HEK293T (cell line): ENCODE measurements around the gene HNRNPF.

Experiments
- ARNT ChIP-seq: fragments of 450-650 bp; IDR thresholded peaks from 2 replicates; pipeline ENCODE4 v1.6.1; 2017; ENCODE audit warnings: mild to moderate bottlenecking
- FOXK2 ChIP-seq: fragments of 450-650 bp; IDR thresholded peaks from 2 replicates; pipeline ENCODE4 v1.6.1; 2016; ENCODE audit warnings: mild to moderate bottlenecking
- FOXM1 ChIP-seq: fragments of 450-650 bp; IDR thresholded peaks from 2 replicates; pipeline ENCODE4 v1.6.1; 2017; ENCODE audit warnings: mild to moderate bottlenecking, borderline replicate concordance
- NFRKB ChIP-seq: fragments of 450-650 bp; IDR thresholded peaks from 2 replicates; pipeline ENCODE4 v1.6.1; 2016; ENCODE audit warnings: mild to moderate bottlenecking, moderate library complexity
- TARDBP ChIP-seq: fragments of 450-650 bp; IDR thresholded peaks from 2 replicates; pipeline ENCODE4 v1.6.1; 2016
- ZNF384 ChIP-seq: fragments of 450-650 bp; IDR thresholded peaks from 2 replicates; pipeline ENCODE4 v1.6.1; 2016
- TF ChIP-seq, protein P1 (sequence below): fragments of 450-650 bp; IDR thresholded peaks from 2 replicates; pipeline ENCODE4 v1.6.1; 2016

DNA sequence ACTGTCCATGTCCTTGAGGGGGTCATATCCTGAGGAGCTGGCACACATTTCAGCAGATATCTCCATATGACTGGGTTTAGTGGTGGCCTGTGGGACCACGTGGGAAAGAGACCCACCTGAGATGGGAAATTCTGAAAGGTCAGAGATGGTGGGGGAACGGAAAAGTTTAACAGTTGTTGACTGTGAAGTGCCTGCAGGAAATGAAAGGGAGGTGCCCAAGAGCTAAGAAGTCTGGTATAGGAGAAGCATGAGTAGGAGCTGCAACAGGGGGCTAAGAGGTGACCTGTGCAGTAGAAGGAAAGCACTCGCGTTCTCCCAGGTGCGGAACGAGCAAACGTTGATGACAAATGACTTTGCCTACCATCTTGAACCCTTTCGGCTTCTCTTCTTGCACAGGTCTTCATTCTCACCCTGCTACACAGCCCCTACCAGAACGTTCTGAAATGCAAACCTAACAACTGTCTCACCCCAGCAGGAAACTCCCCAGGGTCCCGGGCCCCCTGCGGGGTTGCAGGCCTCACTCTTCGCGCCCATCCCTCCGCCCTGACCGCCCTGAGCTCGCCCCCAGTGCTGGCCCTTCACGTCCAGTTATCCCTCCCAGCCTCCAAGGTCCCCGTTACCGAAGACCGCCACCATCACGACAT lies 47.3 kb downstream of the HNRNPF start:
- TF ChIP-seq ARNT (no peak), TARDBP (no peak), NFRKB (no peak), ZNF384 (no peak), FOXK2 (no peak), FOXM1 (no peak)
- TF ChIP-seq, protein P1, sequence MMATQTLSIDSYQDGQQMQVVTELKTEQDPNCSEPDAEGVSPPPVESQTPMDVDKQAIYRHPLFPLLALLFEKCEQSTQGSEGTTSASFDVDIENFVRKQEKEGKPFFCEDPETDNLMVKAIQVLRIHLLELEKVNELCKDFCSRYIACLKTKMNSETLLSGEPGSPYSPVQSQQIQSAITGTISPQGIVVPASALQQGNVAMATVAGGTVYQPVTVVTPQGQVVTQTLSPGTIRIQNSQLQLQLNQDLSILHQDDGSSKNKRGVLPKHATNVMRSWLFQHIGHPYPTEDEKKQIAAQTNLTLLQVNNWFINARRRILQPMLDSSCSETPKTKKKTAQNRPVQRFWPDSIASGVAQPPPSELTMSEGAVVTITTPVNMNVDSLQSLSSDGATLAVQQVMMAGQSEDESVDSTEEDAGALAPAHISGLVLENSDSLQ: no peak
